Measurements from ENCODE around the gene ARHGAP8.
"Not testable (repeated sequence)": the region's sequence is repeated elsewhere in the genome, so short reads cannot be mapped to it uniquely, and the experiment has no call there.

The ARHGAP8 gene

DNA sequence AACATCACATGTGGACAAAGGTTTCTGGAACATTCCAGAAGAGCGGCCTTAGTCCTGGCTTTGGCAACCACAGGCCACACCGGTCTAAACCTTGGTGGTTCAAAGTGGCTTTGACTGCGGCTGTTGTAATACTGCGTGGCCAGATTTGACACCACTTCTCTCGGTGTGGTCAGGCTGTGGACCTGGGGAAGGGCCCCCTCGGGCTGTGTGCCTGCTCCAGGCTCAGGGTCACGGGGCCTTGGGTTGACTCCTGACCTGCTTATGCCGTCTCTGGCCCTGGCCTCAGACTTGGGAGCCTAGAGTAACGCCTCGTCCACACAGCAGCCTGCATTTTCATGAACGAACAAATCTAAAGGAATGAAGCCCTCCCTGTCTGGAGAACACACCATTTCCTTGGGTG lies 139.4 kb downstream of the ARHGAP8 start:
- DNase-seq = no peak

DNA sequence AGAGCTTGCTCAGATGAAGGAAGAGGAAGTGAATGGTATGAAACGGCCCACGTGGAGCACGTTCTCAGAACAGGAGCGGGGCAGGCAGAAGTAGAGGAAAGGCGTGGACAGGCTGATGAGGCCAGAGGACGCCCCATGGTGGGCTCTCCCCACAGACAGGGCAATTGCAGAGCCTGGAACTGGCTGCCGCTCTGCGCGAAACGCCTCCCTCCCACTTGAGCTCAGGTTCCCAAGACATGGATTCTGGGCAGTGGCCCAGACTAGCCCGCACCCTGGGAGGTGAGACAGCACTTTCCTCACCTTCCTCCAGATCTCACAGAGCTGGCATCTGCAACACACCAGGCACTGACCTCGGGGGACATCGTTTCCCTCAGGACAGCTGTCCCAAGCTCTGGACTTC lies 139.9 kb downstream of the ARHGAP8 start:
- DNase-seq = no peak

DNA sequence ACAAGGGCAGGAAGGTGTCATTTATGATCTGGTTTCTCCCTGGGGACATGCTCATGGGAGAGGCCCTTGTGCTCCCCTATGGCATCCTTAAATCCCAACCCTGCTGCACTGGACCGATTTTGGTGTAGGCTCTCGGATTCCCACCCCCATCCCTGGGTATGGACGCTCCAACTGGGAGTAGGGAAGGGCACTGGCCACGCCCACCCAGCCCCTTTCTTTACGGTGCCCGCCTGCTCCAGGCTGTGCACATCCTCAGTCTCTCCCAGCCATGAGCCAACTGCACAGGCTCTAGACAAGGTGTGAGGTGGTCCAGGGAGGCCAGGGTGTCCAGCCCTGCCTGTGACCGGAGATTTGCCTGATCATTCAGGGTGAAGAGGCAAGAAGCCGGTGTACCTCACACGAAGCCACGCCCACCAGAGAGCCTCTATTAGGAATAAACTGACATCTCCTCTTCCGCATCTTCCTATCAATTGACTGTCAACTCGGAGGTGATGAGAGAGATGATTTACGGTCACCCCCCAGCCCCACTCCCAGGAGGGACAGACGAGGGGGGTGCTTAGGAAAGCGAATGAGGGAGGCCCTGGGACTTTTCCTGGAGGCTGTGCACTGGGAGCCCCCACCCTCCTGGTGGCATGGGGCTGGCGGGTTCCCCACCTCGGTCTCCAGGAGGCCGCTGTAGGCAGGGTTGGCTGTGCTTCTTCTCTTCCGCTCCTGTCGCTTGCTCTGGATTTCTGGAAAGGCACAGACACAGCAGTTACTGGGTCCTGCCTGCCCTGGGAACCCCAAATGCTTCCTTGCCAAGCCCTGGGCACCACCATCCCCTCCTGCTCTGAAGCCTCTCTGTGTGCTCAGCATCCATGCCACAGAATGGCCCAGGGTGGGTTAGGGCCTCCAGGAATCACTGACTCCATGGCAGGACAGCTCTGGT lies 140.7 kb downstream of the ARHGAP8 start:
- no peak for DNase-seq

DNA sequence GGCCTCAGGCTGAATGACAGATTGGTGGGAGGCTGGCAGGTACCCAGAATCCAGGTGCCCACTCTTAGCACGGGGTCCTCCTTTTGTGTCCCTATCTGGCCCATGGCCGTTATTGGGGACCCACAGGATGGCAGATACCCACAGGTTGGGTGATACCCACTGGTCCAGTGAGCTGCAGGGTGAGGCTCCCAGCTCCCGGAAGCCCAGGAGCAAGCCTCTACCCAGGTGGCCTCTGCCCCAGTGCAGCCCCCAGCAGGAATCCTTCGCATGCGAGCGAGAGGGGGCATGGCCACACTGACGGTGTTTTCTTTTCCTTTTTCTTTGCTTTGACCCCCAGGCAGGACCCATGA lies 141.3 kb downstream of the ARHGAP8 start:
- no peak for DNase-seq

DNA sequence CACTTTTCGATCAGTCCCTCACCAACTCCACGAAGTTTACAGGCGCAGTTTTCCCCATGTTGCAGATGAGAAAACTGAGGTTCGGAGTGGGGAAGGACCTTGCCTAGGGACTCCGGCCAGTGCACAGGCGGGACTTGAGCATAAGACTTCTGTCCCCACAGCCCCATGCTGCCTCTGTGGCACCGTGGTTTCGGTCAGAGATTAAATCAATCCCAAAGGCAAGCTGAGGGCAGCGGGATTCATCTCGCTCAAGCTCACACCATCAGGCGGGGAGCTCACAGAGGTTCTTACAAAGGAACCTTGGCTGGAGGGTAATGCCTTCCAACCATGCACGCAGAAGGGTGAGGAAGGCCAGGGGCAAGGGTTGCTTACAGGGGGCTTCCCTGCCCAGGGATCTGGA lies 141.9 kb downstream of the ARHGAP8 start:
- no peak for DNase-seq

DNA sequence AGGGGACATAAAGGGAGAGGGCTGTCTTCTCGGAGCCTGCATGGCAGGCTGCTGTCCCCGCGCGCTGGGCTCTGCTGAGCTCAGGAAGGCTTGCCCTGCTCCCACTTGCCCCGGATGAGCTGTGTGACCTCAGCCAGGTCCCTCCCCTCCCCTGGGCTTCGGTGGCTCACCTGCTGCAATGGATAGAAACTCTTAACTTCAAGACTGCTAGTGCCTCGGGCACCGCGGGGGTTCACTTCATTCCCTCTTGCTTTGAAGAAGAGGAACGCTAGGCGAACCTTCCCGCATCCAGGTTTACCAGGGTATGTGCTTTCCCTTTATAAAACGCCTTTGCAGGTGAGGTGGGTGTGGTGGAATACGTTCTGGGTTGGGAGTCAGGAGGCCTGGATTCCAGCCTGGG lies 142.4 kb downstream of the ARHGAP8 start:
- no peak for DNase-seq

DNA sequence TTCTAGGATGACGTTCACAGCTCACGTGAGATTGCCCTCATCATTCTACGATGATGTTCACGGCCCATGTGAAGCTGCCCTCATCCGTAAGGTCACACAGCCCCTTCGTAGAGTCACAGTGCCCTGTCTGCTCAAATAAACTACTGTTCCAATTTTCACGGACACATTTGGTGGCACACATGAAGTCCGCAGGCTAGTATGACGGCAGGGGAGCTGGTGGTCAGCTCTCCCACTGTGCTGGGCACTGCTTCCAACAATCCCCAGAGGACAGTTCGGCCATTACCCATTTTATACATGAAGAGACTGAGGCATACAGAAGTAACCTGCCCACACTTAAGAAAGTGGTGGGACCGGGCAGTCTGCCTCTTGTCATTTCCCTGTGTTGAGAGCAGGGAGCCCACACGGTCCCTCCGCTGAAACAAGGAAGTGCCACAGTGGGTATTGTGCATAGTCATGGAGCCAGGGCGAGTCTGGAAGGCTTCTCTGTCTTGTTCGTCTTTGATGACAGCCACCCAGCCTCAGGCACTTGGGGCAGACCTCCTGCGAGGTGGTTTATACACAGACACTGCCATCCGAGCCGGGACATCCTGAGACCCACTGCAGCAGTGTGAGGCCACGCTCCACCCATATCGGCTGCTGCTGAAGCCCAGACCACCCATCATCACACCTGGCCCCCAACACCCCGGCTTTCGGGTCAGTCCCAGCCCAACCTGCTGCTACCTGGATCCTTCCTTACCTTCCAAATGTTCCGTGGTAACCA lies 143.1 kb downstream of the ARHGAP8 start:
- DNase-seq = no peak

DNA sequence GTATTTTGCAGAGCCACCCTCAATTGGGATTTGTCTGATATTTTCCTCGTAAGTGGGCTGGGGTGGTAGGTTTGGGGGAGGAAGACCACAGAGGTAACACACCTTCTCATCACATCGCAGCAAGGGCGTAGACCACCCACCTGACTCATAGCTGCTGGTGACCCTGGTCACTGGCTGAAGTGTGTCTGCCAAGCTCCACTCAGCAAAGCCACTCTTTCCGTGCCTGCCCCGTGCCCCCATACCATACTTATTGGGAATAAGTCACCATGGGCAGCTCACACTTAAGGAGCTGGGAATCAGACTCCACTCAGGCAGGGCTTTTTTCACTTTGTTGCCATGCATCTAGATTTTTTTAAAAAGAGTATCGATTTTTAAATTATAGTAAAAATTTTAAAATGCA lies 145.9 kb downstream of the ARHGAP8 start:
- no peak for DNase-seq

DNA sequence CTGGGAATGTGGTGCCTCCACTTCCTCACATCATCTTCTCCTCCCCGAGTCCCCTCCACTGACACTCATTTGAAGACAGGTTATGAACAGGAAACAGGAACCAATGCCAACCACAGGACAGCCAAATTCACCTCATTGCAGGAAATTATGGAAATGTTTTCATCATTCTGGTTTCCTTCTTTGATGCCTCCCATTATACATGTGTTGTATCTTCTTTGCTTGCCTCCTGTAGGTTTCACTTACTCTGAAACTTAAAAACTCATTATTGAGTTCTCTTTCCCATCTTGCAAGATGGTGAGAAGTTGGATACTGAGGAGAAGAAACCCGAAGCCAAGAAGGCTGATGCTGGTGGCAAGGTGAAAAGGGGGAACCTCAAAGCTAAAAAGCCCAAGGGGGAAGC lies 148.9 kb downstream of the ARHGAP8 start:
- no peak for DNase-seq

DNA sequence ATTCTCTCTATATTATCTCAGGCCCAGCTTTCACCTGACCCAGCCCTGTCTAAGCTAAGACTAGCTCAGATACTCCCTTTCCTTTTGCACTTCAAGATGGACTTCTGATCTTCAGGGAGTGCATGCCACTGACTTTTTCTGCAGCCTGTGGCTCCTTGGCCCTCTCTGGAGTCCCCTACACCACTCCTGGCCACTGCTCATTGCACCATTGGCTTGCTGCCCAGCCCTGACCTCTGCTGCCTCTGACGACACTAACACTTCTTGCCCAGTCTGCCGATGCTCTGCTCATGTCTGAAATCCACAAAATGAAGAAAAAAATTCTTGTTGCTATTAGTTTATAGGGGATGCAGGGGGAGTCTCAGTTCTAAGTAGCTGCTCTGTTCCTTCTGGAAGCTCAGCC lies 150.8 kb downstream of the ARHGAP8 start:
- DNase-seq = not testable (repeated sequence)

DNA sequence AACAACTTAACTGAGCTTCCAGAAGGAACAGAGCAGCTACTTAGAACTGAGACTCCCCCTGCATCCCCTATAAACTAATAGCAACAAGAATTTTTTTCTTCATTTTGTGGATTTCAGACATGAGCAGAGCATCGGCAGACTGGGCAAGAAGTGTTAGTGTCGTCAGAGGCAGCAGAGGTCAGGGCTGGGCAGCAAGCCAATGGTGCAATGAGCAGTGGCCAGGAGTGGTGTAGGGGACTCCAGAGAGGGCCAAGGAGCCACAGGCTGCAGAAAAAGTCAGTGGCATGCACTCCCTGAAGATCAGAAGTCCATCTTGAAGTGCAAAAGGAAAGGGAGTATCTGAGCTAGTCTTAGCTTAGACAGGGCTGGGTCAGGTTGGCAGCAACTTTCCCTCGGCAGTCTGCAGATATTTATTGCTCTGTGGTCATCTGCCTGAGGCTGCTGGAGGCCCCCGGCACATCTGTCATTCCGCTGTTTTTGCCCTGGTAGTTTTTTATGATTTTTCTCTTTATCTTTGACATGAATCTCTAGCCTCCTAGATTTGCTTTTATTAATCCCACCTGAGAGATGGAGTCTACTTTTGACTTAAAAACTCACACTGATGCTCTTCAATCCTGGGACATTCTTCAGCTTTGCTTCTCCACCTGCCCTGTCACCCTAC lies 152.2 kb downstream of the ARHGAP8 start:
- not testable (repeated sequence) for DNase-seq

DNA sequence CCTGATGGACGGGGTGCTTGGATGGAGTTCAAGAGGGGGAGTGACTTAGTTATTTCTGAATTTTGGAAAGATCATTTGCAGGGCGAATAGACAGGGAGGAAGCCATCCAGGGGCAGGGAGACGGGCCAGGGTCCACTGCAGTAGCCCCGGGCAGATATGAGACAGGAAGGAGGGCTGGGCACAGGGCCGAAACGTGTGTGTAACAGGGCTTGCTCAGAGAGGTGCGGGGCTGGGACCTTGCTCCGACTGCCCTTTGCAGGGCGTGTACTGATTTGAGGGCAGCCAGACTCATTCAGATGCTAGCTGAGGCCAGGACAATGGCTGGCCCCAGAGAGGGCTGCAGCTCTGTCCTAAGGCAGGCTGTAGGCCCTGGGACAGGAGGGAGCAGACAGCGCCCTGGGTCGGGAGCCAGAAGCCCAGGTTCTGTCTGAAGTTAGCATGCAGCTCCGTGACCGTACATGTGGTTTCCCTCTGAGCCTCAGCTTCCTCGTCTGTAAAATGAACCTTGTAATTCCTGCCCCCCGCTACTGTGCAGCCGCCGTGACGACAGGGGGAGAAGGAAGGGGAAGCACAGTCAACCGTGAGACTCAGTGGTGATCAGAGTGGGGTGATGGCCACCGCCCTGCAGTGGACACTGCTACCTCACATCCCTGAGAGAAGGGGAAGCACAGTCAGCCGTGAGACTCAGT lies 154.0 kb downstream of the ARHGAP8 start:
- no peak for DNase-seq

DNA sequence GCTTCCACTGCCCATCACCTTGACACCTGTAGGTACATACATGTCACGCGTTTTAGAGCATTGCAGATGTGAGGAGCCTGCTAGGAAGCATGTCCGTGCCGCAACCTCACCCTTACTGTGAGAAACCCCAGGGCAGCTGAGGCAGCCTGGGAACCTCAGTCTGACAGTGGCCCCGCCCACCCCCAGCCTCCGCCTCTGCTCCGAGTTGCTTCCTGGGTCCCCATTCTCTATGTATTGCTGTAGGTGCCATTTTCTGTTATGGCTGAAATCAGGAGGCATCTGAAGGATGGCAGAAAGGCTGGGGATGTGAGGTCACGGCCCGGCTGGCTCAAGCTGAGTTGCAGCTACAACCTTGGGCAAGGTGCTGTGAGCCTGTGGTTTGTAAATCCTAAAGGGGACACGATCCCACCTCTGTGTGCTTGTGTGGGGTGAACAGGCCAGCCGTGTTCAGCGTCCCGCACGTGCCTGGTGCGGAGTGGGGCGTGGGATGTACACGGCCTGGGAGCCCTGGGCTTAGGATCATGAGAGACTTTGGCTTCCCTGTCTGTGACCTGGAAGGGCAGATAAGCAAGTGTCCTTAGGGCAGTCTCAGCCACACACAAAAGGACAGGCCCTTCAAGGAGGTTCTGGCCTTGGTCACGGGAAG lies 154.7 kb downstream of the ARHGAP8 start:
- DNase-seq = no peak

DNA sequence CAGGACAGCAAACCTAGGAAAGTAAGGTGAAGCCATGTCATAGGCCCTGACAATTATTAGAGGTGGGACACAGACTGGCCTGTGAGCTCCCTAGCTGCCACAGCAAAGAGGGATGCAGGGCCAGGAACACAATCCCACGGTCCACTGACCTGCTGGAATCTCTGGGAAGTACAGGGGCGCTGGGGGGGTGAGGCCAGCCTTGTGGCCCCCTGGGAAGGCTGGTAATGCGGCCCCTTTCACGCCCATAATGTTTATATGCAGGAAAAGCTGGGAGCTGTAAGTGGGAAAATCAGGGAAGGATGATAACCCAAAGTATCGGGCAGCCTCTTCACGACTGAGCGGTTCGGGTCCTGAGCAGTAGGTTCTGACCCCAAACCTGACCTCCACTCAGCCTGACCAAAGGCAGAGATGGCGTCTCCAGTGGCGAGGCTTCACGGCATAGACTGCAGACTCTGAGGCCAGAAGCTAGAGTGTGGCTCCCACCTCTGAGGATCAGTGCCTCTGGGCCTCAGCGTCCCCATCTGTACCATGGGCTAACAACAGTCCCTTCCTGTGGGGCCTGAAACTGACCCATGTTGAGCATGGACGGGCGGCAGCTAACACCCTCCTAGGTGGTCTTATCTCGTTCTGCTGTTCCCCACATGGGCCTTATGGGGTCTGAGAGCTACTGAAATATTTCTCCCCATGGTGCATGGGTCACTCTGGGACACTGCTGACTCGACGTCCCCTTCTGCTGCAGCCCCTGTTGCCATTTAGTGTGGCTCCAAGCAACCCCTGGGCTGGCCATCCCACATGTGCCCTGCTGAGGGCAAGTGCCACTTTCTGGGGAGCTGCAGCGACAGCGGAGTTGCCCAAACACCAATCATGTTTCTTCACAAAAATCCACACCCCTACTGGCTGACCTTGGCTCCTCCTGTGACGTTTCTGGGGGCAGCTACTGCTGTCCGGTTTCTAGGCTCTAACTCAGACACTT lies 155.7 kb downstream of the ARHGAP8 start:
- no peak for DNase-seq

DNA sequence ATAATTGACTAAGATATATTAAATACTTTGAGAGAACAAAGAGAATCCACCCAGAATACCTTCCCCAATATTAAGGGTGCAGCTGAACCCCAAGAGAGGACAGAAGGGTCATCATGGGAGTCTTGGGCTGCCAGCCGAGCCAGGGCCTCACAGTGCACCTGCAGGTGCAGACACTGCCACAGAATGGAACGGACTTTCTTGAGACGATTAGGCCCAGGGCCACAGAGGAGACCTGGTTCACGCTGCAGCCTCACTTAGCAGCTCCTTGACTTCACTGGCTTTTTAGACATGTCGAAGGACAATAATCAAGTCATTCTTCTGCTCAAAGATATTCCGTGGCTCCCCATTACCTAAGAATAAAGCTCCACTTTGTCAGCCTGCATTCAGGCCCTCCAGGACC lies 156.9 kb downstream of the ARHGAP8 start:
- DNase-seq = no peak

All from NCI-H1694 (cell line).